ENCODE measurements around the gene CNOT3.
A peak's percentile ranks its signal among the peaks of the same experiment; 100 is the strongest.

DNA sequence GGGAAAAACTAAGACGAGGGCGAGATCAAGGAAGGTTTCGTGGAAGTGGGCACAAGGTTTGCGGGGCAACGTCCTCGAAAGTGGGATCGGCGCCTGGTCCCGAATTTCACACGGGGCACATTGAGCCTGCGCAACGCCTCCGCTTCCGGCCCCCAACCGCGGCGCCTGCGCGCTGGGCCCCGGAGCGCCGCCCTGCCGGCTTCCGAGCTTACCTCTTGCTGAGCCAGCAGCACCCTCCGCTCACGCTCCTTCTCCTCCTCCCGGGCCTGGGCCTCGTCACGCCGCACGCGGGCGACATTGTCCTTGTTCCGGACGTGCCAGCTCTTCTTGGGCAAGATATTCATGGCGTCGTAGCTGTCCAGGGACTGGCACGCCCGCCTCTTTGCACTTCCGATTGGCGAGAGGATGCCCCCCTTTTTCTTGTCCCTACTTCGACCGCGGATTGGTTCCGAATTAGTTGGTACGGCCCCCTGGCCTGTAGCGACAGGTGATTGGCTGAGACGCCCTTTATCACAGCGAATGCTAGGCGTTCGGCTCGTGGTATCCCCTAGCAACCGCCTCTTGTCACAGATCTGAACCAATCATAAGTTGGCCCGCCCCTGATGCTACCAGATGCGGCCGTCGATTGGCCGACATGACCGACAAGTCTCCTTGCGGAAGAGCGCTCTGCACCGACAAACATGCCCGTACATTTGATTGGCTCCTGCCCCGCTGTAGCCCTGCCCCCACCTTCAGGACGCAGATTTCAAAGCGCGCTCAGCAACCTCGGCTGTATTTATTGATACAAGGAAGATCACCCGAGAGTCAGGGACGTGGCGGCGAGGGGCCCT lies 22.0 kb downstream of the CNOT3 start, which contains the start of gene LENG1:
- TF ChIP-seq POLR2AphosphoS5 (IDR thresholded peaks at IDR 0.05; ENCODE audit: insufficient read depth in 1 of 2, low read depth in 1 of 2) (peak; percentile 73 to 93), POLR2A (IDR thresholded peaks at IDR 0.05) (peak in 1 of 2 donors; percentile 45)
- TF ChIP-seq, protein P1, sequence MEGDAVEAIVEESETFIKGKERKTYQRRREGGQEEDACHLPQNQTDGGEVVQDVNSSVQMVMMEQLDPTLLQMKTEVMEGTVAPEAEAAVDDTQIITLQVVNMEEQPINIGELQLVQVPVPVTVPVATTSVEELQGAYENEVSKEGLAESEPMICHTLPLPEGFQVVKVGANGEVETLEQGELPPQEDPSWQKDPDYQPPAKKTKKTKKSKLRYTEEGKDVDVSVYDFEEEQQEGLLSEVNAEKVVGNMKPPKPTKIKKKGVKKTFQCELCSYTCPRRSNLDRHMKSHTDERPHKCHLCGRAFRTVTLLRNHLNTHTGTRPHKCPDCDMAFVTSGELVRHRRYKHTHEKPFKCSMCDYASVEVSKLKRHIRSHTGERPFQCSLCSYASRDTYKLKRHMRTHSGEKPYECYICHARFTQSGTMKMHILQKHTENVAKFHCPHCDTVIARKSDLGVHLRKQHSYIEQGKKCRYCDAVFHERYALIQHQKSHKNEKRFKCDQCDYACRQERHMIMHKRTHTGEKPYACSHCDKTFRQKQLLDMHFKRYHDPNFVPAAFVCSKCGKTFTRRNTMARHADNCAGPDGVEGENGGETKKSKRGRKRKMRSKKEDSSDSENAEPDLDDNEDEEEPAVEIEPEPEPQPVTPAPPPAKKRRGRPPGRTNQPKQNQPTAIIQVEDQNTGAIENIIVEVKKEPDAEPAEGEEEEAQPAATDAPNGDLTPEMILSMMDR (IDR thresholded peaks at IDR 0.05): peak; percentile 17 to 73 (median 41)

Measured in vagina (tissue), 2 donors.